Measurements from ENCODE around the gene ZNF827.

The ZNF827 gene

GRCh38 chr4:145859426-145859825 lies 79.2 kb downstream of the ZNF827 start:
- Histone ChIP-seq H3K36me3 (ENCODE audit: control insufficient read depth in 5 of 5, insufficient read depth in 5 of 5, low read length in 5 of 5) (peaks cover 0 to 7% (median 3%) of the 10 kb centered on the region in 5 donors), H3K4me3 (ENCODE audit: low read depth in 1 of 5, low read length in 5 of 5) (no peak overlapping the region), H3K9ac (ENCODE audit: low read length in 5 of 5) (no peak overlapping the region), H3K27me3 (ENCODE audit: control insufficient read depth in 5 of 5, insufficient read depth in 4 of 5, low read length in 5 of 5) (no peaks in the 10 kb centered on the region), H3K27ac (ENCODE audit: low read depth, low read length) (no peak overlapping the region), H3K9me3 (ENCODE audit: control insufficient read depth in 5 of 5, low read length in 5 of 5) (no peaks in the 10 kb centered on the region), H3K4me1 (ENCODE audit: control insufficient read depth in 5 of 5, insufficient read depth in 5 of 5, low read length in 5 of 5) (peaks cover 0 to 18% (median 0%) of the 10 kb centered on the region in 5 donors)

GRCh38 chr4:145852256-145852839 lies 86.3 kb downstream of the ZNF827 start:
- H3K9me3 ChIP-seq (ENCODE audit: control insufficient read depth in 5 of 5, low read length in 5 of 5): no peaks in the 10 kb centered on the region
- peaks cover 0 to 20% (median 18%) of the 10 kb centered on the region in 5 donors for H3K4me1 ChIP-seq (ENCODE audit: control insufficient read depth in 5 of 5, insufficient read depth in 5 of 5, low read length in 5 of 5)
- H3K27me3 ChIP-seq (ENCODE audit: control insufficient read depth in 5 of 5, insufficient read depth in 4 of 5, low read length in 5 of 5): no peaks in the 10 kb centered on the region
- H3K27ac ChIP-seq (ENCODE audit: low read depth, low read length): no peak overlapping the region
- H3K9ac ChIP-seq (ENCODE audit: low read length in 5 of 5): no peak overlapping the region
- peaks cover 0 to under 1% (median 0%) of the 10 kb centered on the region in 5 donors for H3K36me3 ChIP-seq (ENCODE audit: control insufficient read depth in 5 of 5, insufficient read depth in 5 of 5, low read length in 5 of 5)
- no peak overlapping the region for H3K4me3 ChIP-seq (ENCODE audit: low read depth in 1 of 5, low read length in 5 of 5)

- no peaks in the 10 kb centered on the region for H3K9me3 ChIP-seq (ENCODE audit: control insufficient read depth in 5 of 5, low read length in 5 of 5)
- peaks cover 0 to 3% (median 0%) of the 10 kb centered on the region in 5 donors for H3K36me3 ChIP-seq (ENCODE audit: control insufficient read depth in 5 of 5, insufficient read depth in 5 of 5, low read length in 5 of 5)
- peaks cover 0 to 20% (median 18%) of the 10 kb centered on the region in 5 donors for H3K4me1 ChIP-seq (ENCODE audit: control insufficient read depth in 5 of 5, insufficient read depth in 5 of 5, low read length in 5 of 5)
- no peak overlapping the region for H3K27ac ChIP-seq (ENCODE audit: low read depth, low read length)
- no peaks in the 10 kb centered on the region for H3K27me3 ChIP-seq (ENCODE audit: control insufficient read depth in 5 of 5, insufficient read depth in 4 of 5, low read length in 5 of 5)
- H3K9ac ChIP-seq (ENCODE audit: low read length in 5 of 5): no peak overlapping the region
- no peak overlapping the region for H3K4me3 ChIP-seq (ENCODE audit: low read depth in 1 of 5, low read length in 5 of 5)
Measured at GRCh38 chr4:145851511-145852201, 87.0 kb downstream of the ZNF827 start.

GRCh38 chr4:145847764-145848163 lies 90.9 kb downstream of the ZNF827 start:
- no peak overlapping the region for H3K27ac ChIP-seq (ENCODE audit: low read depth, low read length)
- H3K9ac ChIP-seq (ENCODE audit: low read length in 5 of 5): no peak overlapping the region
- H3K4me3 ChIP-seq (ENCODE audit: low read depth in 1 of 5, low read length in 5 of 5): no peak overlapping the region
- no peaks in the 10 kb centered on the region for H3K9me3 ChIP-seq (ENCODE audit: control insufficient read depth in 5 of 5, low read length in 5 of 5)
- peaks cover 0 to 13% (median 5%) of the 10 kb centered on the region in 5 donors for H3K36me3 ChIP-seq (ENCODE audit: control insufficient read depth in 5 of 5, insufficient read depth in 5 of 5, low read length in 5 of 5)
- H3K27me3 ChIP-seq (ENCODE audit: control insufficient read depth in 5 of 5, insufficient read depth in 4 of 5, low read length in 5 of 5): no peaks in the 10 kb centered on the region
- peaks cover 0 to 27% (median 18%) of the 10 kb centered on the region in 5 donors for H3K4me1 ChIP-seq (ENCODE audit: control insufficient read depth in 5 of 5, insufficient read depth in 5 of 5, low read length in 5 of 5)

- Histone ChIP-seq H3K36me3 (ENCODE audit: control insufficient read depth in 5 of 5, insufficient read depth in 5 of 5, low read length in 5 of 5) (peaks cover 4 to 17% (median 7%) of the 10 kb centered on the region in 5 donors), H3K9me3 (ENCODE audit: control insufficient read depth in 5 of 5, low read length in 5 of 5) (no peaks in the 10 kb centered on the region), H3K9ac (ENCODE audit: low read length in 5 of 5) (no peak overlapping the region), H3K27me3 (ENCODE audit: control insufficient read depth in 5 of 5, insufficient read depth in 4 of 5, low read length in 5 of 5) (no peaks in the 10 kb centered on the region), H3K4me1 (ENCODE audit: control insufficient read depth in 5 of 5, insufficient read depth in 5 of 5, low read length in 5 of 5) (peaks cover 0 to 15% (median 0%) of the 10 kb centered on the region in 5 donors), H3K27ac (ENCODE audit: low read depth, low read length) (no peak overlapping the region), H3K4me3 (ENCODE audit: low read depth in 1 of 5, low read length in 5 of 5) (no peak overlapping the region)
Measured at GRCh38 chr4:145845118-145845517, 93.5 kb downstream of the ZNF827 start.

- Histone ChIP-seq H3K27me3 (ENCODE audit: control insufficient read depth in 5 of 5, insufficient read depth in 4 of 5, low read length in 5 of 5) (no peaks in the 10 kb centered on the region), H3K36me3 (ENCODE audit: control insufficient read depth in 5 of 5, insufficient read depth in 5 of 5, low read length in 5 of 5) (peaks cover 4 to 17% (median 8%) of the 10 kb centered on the region in 5 donors), H3K9ac (ENCODE audit: low read length in 5 of 5) (peak overlapping the region in 1 of 5 donors; percentile 6), H3K4me1 (ENCODE audit: control insufficient read depth in 5 of 5, insufficient read depth in 5 of 5, low read length in 5 of 5) (peaks cover 0 to 15% (median 0%) of the 10 kb centered on the region in 5 donors), H3K27ac (ENCODE audit: low read depth, low read length) (no peak overlapping the region), H3K9me3 (ENCODE audit: control insufficient read depth in 5 of 5, low read length in 5 of 5) (no peaks in the 10 kb centered on the region), H3K4me3 (ENCODE audit: low read depth in 1 of 5, low read length in 5 of 5) (no peak overlapping the region)
Measured at GRCh38 chr4:145843639-145844038, 95.0 kb downstream of the ZNF827 start.

- H3K9ac ChIP-seq (ENCODE audit: low read length in 5 of 5): no peak overlapping the region
- no peaks in the 10 kb centered on the region for H3K9me3 ChIP-seq (ENCODE audit: control insufficient read depth in 5 of 5, low read length in 5 of 5)
- H3K4me3 ChIP-seq (ENCODE audit: low read depth in 1 of 5, low read length in 5 of 5): no peak overlapping the region
- H3K36me3 ChIP-seq (ENCODE audit: control insufficient read depth in 5 of 5, insufficient read depth in 5 of 5, low read length in 5 of 5): peaks cover 4 to 17% (median 8%) of the 10 kb centered on the region in 5 donors
- H3K27ac ChIP-seq (ENCODE audit: low read depth, low read length): no peak overlapping the region
- H3K27me3 ChIP-seq (ENCODE audit: control insufficient read depth in 5 of 5, insufficient read depth in 4 of 5, low read length in 5 of 5): no peaks in the 10 kb centered on the region
- peaks cover 0 to 15% (median 0%) of the 10 kb centered on the region in 5 donors for H3K4me1 ChIP-seq (ENCODE audit: control insufficient read depth in 5 of 5, insufficient read depth in 5 of 5, low read length in 5 of 5)
Measured at GRCh38 chr4:145843148-145843547, 95.5 kb downstream of the ZNF827 start.

- H3K4me3 ChIP-seq (ENCODE audit: low read depth in 1 of 5, low read length in 5 of 5): no peak overlapping the region
- no peak overlapping the region for H3K9ac ChIP-seq (ENCODE audit: low read length in 5 of 5)
- no peaks in the 10 kb centered on the region for H3K27me3 ChIP-seq (ENCODE audit: control insufficient read depth in 5 of 5, insufficient read depth in 4 of 5, low read length in 5 of 5)
- no peak overlapping the region for H3K27ac ChIP-seq (ENCODE audit: low read depth, low read length)
- H3K4me1 ChIP-seq (ENCODE audit: control insufficient read depth in 5 of 5, insufficient read depth in 5 of 5, low read length in 5 of 5): peaks cover 0 to 15% (median 0%) of the 10 kb centered on the region in 5 donors
- peaks cover 4 to 17% (median 8%) of the 10 kb centered on the region in 5 donors for H3K36me3 ChIP-seq (ENCODE audit: control insufficient read depth in 5 of 5, insufficient read depth in 5 of 5, low read length in 5 of 5)
- H3K9me3 ChIP-seq (ENCODE audit: control insufficient read depth in 5 of 5, low read length in 5 of 5): no peaks in the 10 kb centered on the region
Measured at GRCh38 chr4:145842224-145842887, 96.3 kb downstream of the ZNF827 start.

GRCh38 chr4:145840801-145841200 lies 97.8 kb downstream of the ZNF827 start:
- Histone ChIP-seq H3K9ac (ENCODE audit: low read length in 5 of 5) (no peak overlapping the region), H3K4me3 (ENCODE audit: low read depth in 1 of 5, low read length in 5 of 5) (no peak overlapping the region), H3K27ac (ENCODE audit: low read depth, low read length) (no peak overlapping the region), H3K27me3 (ENCODE audit: control insufficient read depth in 5 of 5, insufficient read depth in 4 of 5, low read length in 5 of 5) (no peaks in the 10 kb centered on the region), H3K9me3 (ENCODE audit: control insufficient read depth in 5 of 5, low read length in 5 of 5) (no peaks in the 10 kb centered on the region), H3K4me1 (ENCODE audit: control insufficient read depth in 5 of 5, insufficient read depth in 5 of 5, low read length in 5 of 5) (peaks cover 0 to 15% (median 0%) of the 10 kb centered on the region in 5 donors), H3K36me3 (ENCODE audit: control insufficient read depth in 5 of 5, insufficient read depth in 5 of 5, low read length in 5 of 5) (peaks cover 4 to 15% (median 7%) of the 10 kb centered on the region in 5 donors)
